Measurements from ENCODE around the gene PRMT5. TPM values are rescaled to one million over a fixed set of nuclear protein-coding genes. Genes with fewer than 3 reads are reported as not detected.

Gene PRMT5
- total and polyA plus RNA-seq, 5 donors from 2014 or later = 19.3 to 43.3 (median 37.9) TPM

DNA sequence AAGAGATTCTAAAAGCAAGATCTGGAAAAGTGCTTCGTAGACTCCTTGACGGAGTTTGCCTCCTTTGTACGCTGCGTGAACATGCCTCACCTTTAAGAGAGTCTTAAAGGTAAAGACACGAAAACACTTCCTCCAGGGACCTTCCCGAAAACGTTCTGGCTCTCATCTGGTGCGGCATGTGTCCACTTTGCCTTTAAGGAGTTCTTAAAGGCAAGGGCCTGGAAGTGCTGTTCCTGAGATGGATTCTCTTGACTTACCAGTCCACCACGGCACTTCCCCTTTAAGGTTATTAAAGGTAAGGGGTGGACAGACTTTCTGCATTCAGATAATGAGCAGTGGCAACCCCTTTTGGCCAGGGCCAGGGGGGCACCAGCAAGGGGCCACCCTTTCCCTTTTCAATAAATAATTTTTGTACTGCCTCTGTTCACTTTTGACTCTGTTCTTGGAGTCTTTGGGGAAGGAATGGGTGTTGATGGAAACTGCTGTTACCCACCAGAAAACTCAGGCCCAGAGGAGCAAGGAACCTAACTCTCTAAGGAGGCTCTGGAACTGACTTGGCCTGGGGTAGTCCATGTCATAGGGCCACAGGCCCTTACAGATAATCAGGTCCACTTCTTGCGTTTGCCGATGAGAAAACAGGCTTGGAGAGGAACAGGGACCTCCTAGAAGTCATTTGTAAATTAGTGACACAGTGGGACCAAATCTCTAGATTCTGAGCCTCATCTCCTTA lies 41.8 kb downstream of the PRMT5 start:
- Mint-ChIP-seq H3K27ac (peak overlapping the region; percentile 95 to 98 (median 97)), H3K27me3 (no peaks in the 10 kb centered on the region), H3K36me3 (peaks cover 13% of the 10 kb centered on the region), H3K9me3 (peaks cover 0 to 1% (median 0%) of the 10 kb centered on the region in 7 donors), H3K4me3 (peak overlapping the region; percentile 91 to 98 (median 96)), H3K4me1 (peaks cover 5 to 73% (median 34%) of the 10 kb centered on the region in 4 donors)
- no peaks in the 10 kb centered on the region for H3K36me3 ChIP-seq (ENCODE audit: control insufficient read depth, insufficient read depth, low read length)
- H3K4me3 ChIP-seq (ENCODE audit: low read depth, low read length) = peak overlapping the region; percentile 91
- H3K4me1 ChIP-seq (ENCODE audit: control insufficient read depth, insufficient read depth, low read length, poor library complexity, severe bottlenecking) = peaks cover 41% of the 10 kb centered on the region
- H3K27ac ChIP-seq (ENCODE audit: insufficient read depth, low read length, poor library complexity, severe bottlenecking) = peak overlapping the region; percentile 85
- H3K9me3 ChIP-seq (ENCODE audit: control insufficient read depth in 2 of 2, low read length in 2 of 2) = no peaks in the 10 kb centered on the region
- ATAC-seq (ENCODE audit: low read depth in 2 of 2) (peak; percentile 29 to 33), DNase-seq (peak; percentile 33 to 84 (median 60))
- no peaks in the 10 kb centered on the region for H3K27me3 ChIP-seq (ENCODE audit: control insufficient read depth, insufficient read depth, low read length)

DNA sequence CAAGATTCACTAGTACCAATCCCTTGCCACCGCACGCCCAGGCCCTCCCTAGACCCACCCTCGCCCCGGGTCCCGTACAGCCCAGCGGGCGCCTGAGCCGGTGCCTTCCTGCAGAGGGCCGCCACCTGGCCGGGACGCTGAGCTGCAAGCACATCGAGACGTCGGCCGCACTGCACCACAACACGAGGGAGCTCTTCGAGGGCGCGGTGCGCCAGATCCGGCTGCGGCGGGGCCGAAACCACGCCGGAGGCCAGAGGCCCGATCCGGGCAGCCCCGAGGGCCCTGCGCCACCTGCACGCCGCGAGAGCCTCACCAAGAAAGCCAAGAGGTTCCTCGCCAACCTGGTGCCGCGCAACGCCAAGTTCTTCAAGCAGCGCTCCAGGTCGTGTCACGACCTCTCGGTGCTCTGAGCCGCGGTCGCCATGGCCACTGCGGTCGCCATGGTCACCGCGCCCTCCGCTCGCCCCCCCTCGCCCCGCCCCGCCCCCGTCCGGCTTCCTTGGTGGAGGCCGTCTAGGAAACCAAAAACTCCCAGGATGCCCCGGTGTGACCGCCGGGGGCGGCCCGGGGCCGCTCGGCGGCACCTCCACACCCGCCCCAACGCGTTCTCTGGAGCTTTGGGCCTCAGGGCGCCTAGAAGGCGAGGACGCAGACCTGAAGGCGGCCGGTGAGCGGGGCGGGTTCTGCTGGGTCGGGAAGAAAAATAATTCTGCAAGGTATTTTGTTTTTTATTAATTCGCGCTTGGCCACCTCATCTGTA lies 42.5 kb downstream of the PRMT5 start:
- peak overlapping the region; percentile 85 for H3K27ac ChIP-seq (ENCODE audit: insufficient read depth, low read length, poor library complexity, severe bottlenecking)
- H3K27me3 ChIP-seq (ENCODE audit: control insufficient read depth, insufficient read depth, low read length) = no peaks in the 10 kb centered on the region
- H3K4me1 ChIP-seq (ENCODE audit: control insufficient read depth, insufficient read depth, low read length, poor library complexity, severe bottlenecking) = peaks cover 41% of the 10 kb centered on the region
- H3K4me1 Mint-ChIP-seq = peaks cover 5 to 74% (median 38%) of the 10 kb centered on the region in 4 donors
- H3K27ac Mint-ChIP-seq = peak overlapping the region; percentile 95 to 98 (median 97)
- ATAC-seq (ENCODE audit: low read depth in 2 of 2) (peak; percentile 68 to 69), DNase-seq (peak; percentile 75 to 92 (median 75))
- peaks cover 0 to 1% (median 0%) of the 10 kb centered on the region in 7 donors for H3K9me3 Mint-ChIP-seq
- no peaks in the 10 kb centered on the region for H3K9me3 ChIP-seq (ENCODE audit: control insufficient read depth in 2 of 2, low read length in 2 of 2)
- peaks cover 9% of the 10 kb centered on the region for H3K36me3 Mint-ChIP-seq
- peak overlapping the region; percentile 91 to 98 (median 96) for H3K4me3 Mint-ChIP-seq
- H3K27me3 Mint-ChIP-seq = no peaks in the 10 kb centered on the region
- H3K36me3 ChIP-seq (ENCODE audit: control insufficient read depth, insufficient read depth, low read length) = no peaks in the 10 kb centered on the region
- H3K4me3 ChIP-seq (ENCODE audit: low read depth, low read length) = peak overlapping the region; percentile 91

DNA sequence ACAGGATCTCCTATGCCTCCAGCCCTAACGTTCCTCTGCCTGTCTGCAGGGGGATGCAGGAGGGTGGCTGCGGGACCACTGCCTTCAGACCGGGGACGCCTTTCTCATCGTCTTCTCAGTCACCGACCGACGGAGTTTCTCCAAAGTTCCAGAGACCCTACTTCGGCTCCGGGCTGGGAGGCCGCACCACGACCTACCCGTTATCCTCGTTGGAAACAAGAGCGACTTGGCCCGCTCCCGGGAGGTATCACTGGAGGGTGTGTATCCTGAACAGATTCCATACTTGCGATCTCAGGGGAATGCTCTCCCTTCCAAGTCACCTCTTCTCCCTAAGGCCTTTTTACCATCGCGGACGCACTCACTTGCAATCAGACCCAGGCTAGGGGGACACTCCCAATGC lies 43.2 kb downstream of the PRMT5 start:
- H3K4me1 Mint-ChIP-seq = peaks cover 5 to 75% (median 38%) of the 10 kb centered on the region in 4 donors
- no peak for ATAC-seq (ENCODE audit: low read depth in 2 of 2)
- Histone ChIP-seq H3K9me3 (ENCODE audit: control insufficient read depth in 2 of 2, low read length in 2 of 2) (no peaks in the 10 kb centered on the region), H3K4me1 (ENCODE audit: control insufficient read depth, insufficient read depth, low read length, poor library complexity, severe bottlenecking) (peaks cover 41% of the 10 kb centered on the region), H3K4me3 (ENCODE audit: low read depth, low read length) (peak overlapping the region; percentile 47), H3K27me3 (ENCODE audit: control insufficient read depth, insufficient read depth, low read length) (no peaks in the 10 kb centered on the region), H3K27ac (ENCODE audit: insufficient read depth, low read length, poor library complexity, severe bottlenecking) (peak overlapping the region; percentile 85), H3K36me3 (ENCODE audit: control insufficient read depth, insufficient read depth, low read length) (no peaks in the 10 kb centered on the region)
- no peak for DNase-seq
- H3K9me3 Mint-ChIP-seq = peaks cover 0 to 1% (median 0%) of the 10 kb centered on the region in 7 donors
- H3K27ac Mint-ChIP-seq = peak overlapping the region; percentile 20 to 98 (median 91)
- peaks cover 9% of the 10 kb centered on the region for H3K36me3 Mint-ChIP-seq
- H3K4me3 Mint-ChIP-seq = peak overlapping the region; percentile 3 to 96 (median 93)
- H3K27me3 Mint-ChIP-seq = no peaks in the 10 kb centered on the region

DNA sequence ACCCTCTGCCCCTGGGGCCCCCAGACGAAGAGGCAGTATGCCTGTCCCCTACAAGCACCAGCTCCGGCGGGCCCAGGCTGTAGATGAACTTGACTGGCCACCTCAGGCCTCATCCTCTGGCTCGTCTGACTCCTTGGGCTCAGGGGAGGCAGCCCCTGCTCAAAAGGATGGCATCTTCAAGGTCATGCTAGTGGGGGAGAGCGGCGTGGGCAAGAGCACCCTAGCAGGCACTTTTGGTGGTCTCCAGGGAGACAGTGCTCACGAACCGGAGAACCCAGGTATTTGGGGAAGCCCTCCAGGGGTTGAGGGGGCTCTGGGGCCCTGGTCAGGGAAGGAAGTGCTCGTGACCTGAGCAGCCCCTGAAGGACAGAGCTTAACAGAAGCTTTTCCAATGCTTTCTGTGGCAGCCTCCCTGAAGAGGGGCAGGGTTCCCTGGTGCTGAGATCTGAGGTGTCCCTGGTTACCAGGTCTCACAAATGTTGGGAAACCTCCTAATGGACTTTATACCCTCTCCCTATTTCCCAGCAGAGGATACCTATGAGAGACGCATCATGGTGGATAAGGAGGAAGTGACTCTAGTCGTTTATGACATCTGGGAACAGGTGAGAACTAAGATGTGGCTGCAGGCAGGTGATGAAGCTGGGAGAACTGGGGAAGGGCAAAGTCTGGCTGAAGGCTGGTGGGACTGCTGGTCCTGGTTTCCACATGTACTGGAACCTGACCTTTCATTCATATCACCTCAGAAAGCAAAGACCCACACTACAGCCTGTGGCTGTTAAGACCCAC lies 44.2 kb downstream of the PRMT5 start:
- H3K27ac Mint-ChIP-seq = peak overlapping the region; percentile 37 to 98 (median 74)

DNA sequence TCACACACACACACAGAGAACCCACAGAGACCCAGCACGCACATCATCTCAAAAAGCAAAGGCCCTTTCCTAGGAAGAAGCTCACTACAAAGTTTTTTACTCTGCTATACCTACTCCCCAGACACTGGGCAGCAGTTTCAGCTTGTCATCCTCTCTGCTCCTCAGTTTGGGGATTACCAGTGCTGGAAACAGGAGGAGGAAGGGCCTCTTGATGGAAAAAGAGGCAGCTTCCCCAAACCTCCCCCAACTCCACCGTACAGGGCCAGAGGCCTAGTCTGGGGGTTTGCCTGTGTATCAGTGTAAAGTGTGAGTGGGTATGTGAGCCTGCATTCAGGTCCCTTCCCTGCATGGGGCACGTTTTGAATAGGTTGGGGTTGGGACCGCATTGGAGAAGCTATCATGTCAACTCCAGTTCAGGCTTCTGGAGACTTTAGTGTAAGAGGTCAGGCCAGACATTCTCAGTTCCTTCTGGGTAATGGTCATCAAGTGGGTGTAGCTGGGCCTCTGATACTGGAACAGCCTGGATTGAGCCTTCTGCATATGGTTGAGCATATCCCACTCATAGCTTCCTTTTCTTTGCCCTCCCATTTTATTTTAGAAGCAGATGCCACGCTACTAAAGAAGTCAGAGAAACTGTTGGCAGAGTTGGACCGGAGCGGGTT lies 45.0 kb downstream of the PRMT5 start:
- H3K9me3 Mint-ChIP-seq = peaks cover 0 to 1% (median 0%) of the 10 kb centered on the region in 7 donors
- H3K4me1 ChIP-seq (ENCODE audit: control insufficient read depth, insufficient read depth, low read length, poor library complexity, severe bottlenecking) = peaks cover 32% of the 10 kb centered on the region
- H3K4me3 ChIP-seq (ENCODE audit: low read depth, low read length) = no peak overlapping the region
- H3K4me1 Mint-ChIP-seq = peaks cover 5 to 64% (median 28%) of the 10 kb centered on the region in 4 donors
- no peak overlapping the region for H3K27ac ChIP-seq (ENCODE audit: insufficient read depth, low read length, poor library complexity, severe bottlenecking)
- DNase-seq (no peak), ATAC-seq (ENCODE audit: low read depth in 2 of 2) (no peak)
- H3K27me3 ChIP-seq (ENCODE audit: control insufficient read depth, insufficient read depth, low read length) = no peaks in the 10 kb centered on the region
- peak overlapping the region; percentile 67 to 98 (median 85) for H3K27ac Mint-ChIP-seq
- peaks cover 3% of the 10 kb centered on the region for H3K36me3 Mint-ChIP-seq
- no peaks in the 10 kb centered on the region for H3K9me3 ChIP-seq (ENCODE audit: control insufficient read depth in 2 of 2, low read length in 2 of 2)
- H3K36me3 ChIP-seq (ENCODE audit: control insufficient read depth, insufficient read depth, low read length) = peaks cover 7% of the 10 kb centered on the region
- H3K4me3 Mint-ChIP-seq = peak overlapping the region in 2 of 4 donors; percentile 73 to 91
- H3K27me3 Mint-ChIP-seq = no peaks in the 10 kb centered on the region

More for the DNA sequence above, 44.2 kb downstream of the PRMT5 start:
- H3K36me3 Mint-ChIP-seq = peaks cover 4% of the 10 kb centered on the region
- H3K4me3 Mint-ChIP-seq = peak overlapping the region; percentile 71 to 95 (median 83)
- Histone ChIP-seq H3K4me3 (ENCODE audit: low read depth, low read length) (no peak overlapping the region), H3K9me3 (ENCODE audit: control insufficient read depth in 2 of 2, low read length in 2 of 2) (no peaks in the 10 kb centered on the region), H3K36me3 (ENCODE audit: control insufficient read depth, insufficient read depth, low read length) (no peaks in the 10 kb centered on the region), H3K27me3 (ENCODE audit: control insufficient read depth, insufficient read depth, low read length) (no peaks in the 10 kb centered on the region), H3K4me1 (ENCODE audit: control insufficient read depth, insufficient read depth, low read length, poor library complexity, severe bottlenecking) (peaks cover 40% of the 10 kb centered on the region), H3K27ac (ENCODE audit: insufficient read depth, low read length, poor library complexity, severe bottlenecking) (no peak overlapping the region)
- peaks cover 0 to 1% (median 0%) of the 10 kb centered on the region in 7 donors for H3K9me3 Mint-ChIP-seq
- no peaks in the 10 kb centered on the region for H3K27me3 Mint-ChIP-seq
- no peak for ATAC-seq (ENCODE audit: low read depth in 2 of 2)
- DNase-seq = no peak
- peaks cover 5 to 68% (median 32%) of the 10 kb centered on the region in 4 donors for H3K4me1 Mint-ChIP-seq

DNA sequence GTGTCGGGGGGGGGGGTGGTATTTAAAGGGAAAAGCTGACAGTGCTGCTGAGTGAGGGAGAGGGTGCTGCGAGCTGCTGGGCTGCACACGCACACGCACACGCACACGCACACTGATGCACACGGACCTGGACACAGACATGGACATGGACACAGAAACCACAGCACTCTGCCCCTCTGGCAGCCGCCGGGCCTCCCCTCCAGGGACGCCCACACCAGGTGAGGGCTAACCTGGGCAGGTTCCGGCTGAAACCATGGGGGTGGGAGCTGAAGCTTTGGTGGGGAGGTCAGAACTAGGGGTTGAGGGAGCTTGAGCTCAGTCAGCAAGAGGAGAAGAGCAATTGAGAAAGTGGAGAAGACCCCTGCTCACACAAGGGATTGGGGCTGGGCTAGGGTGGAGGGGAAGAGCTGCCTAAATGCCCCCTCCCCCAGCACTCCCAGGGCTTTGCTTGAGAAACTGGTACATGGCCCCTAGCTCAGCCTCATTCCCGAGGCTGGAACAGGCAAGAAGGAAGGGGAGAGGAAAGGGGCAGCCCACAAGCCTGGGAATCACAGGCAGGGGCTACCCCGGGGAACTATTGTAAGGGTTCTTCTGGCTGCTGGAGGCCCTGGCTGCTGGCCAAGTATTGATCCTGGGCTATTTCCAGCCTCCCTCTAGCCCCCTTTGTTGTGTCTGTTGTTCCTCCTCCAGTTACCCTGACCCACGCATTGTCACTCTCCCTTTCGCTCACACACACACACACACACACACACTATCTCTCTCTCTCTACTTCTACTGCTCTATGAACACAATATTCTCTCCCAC lies 45.8 kb downstream of the PRMT5 start, which contains the start of gene REM2:
Gene REM2 (plus strand): TSS at position 50 of the 804 bp plus-strand sequence. CDS start 66 bp downstream, at position 116.
- peaks cover 26% of the 10 kb centered on the region for H3K4me1 ChIP-seq (ENCODE audit: control insufficient read depth, insufficient read depth, low read length, poor library complexity, severe bottlenecking)
- H3K27me3 ChIP-seq (ENCODE audit: control insufficient read depth, insufficient read depth, low read length) = no peaks in the 10 kb centered on the region
- ATAC-seq (ENCODE audit: low read depth in 2 of 2) (no peak), DNase-seq (no peak)
- Mint-ChIP-seq H3K27me3 (no peaks in the 10 kb centered on the region), H3K27ac (peak within 1 kb of the TSS; percentile 67 to 98 (median 85)), H3K36me3 (peaks cover 12% of the 10 kb centered on the region), H3K9me3 (peaks cover 0 to 1% (median 0%) of the 10 kb centered on the region in 7 donors), H3K4me1 (peaks cover 5 to 59% (median 26%) of the 10 kb centered on the region in 4 donors), H3K4me3 (peak within 1 kb of the TSS in 3 of 4 donors; percentile 12 to 91 (median 76))
- H3K9me3 ChIP-seq (ENCODE audit: control insufficient read depth in 2 of 2, low read length in 2 of 2) = no peaks in the 10 kb centered on the region
- peaks cover 15% of the 10 kb centered on the region for H3K36me3 ChIP-seq (ENCODE audit: control insufficient read depth, insufficient read depth, low read length)
- H3K27ac ChIP-seq (ENCODE audit: insufficient read depth, low read length, poor library complexity, severe bottlenecking) = no peak within 1 kb of the TSS
- no peak within 1 kb of the TSS for H3K4me3 ChIP-seq (ENCODE audit: low read depth, low read length)
